ENCODE results near the gene LBH. TPM values are rescaled to one million over a fixed set of nuclear protein-coding genes. Genes with fewer than 3 reads are reported as not detected.
A peak's percentile ranks its signal among the peaks of the same experiment; 100 is the strongest.

The LBH gene
- total RNA-seq (100 to 1,000 TPM; 107 to 133 TPM), polyA plus RNA-seq (10 to 100 TPM; 22.9 to 55.2 TPM)
- long read RNA-seq, donor 1, transcript LBH-201 (3 exons, 3,095 nt) = major isoform, 80 of 99 reads
- long read RNA-seq, donor 1, partial matches to known transcripts = 15 of 99 reads
- long read RNA-seq, donor 1, other reads (novel, unspliced or antisense) = 0 of 99 reads
- long read RNA-seq, donor 2, transcript LBH-201 (3 exons, 3,095 nt) = major isoform, 27 of 35 reads
- long read RNA-seq, donor 2, partial matches to known transcripts = 7 of 35 reads
- long read RNA-seq, donor 2, other reads (novel, unspliced or antisense) = 0 of 35 reads
- long read RNA-seq, donor 3, transcript LBH-201 (3 exons, 3,095 nt) = major isoform, 32 of 89 reads
- long read RNA-seq, donor 3, partial matches to known transcripts = 54 of 89 reads
- long read RNA-seq, donor 3, other reads (novel, unspliced or antisense) = 0 of 89 reads
- long read RNA-seq, donor 4, transcript LBH-201 (3 exons, 3,095 nt) = major isoform, 32 of 139 reads
- long read RNA-seq, donor 4, partial matches to known transcripts = 103 of 139 reads
- long read RNA-seq, donor 4, other reads (novel, unspliced or antisense) = 0 of 139 reads
- long read RNA-seq, donor 5, transcript LBH-201 (3 exons, 3,095 nt) = major isoform, 88 of 104 reads
- long read RNA-seq, donor 5, partial matches to known transcripts = 8 of 104 reads
- long read RNA-seq, donor 5, other reads (novel, unspliced or antisense) = 0 of 104 reads

- no peaks in the 10 kb centered on the region for H3K27me3 ChIP-seq (ENCODE audit: control insufficient read depth in 3 of 3, insufficient read depth in 3 of 3, low read length in 2 of 3)
- WGBS, 2 donors = 0% methylated on average over 82 to 92 of the region's 92 CpGs
- H3K36me3 ChIP-seq (ENCODE audit: control insufficient read depth in 4 of 4, insufficient read depth in 4 of 4, low read length in 4 of 4) = peaks cover 0 to 24% (median 11%) of the 10 kb centered on the region in 4 donors
- peak within 1 kb of the TSS; percentile 88 to 100 for H3K27ac ChIP-seq (ENCODE audit: low read depth in 1 of 2, low read length in 1 of 2)
- no peak for TF ChIP-seq CTCF (IDR thresholded peaks at IDR 0.05; ENCODE audit: control extremely low read depth, extremely low read depth)
- H3K4me3 ChIP-seq = peak within 1 kb of the TSS; percentile 63
- DNase-seq = peak; percentile 97
- peak; percentile 79 for ATAC-seq (ENCODE audit: insufficient read depth, low FRiP score)
- peaks cover 2 to 30% (median 15%) of the 10 kb centered on the region in 5 donors for H3K4me1 ChIP-seq (ENCODE audit: control insufficient read depth in 5 of 5, insufficient read depth in 5 of 5, low read length in 5 of 5)
- no peaks in the 10 kb centered on the region for H3K9me3 ChIP-seq (ENCODE audit: control insufficient read depth in 4 of 4, insufficient read depth in 3 of 4, low read length in 3 of 4)
- peak within 1 kb of the TSS; percentile 47 to 80 for H3K9ac ChIP-seq (ENCODE audit: insufficient read depth in 1 of 2, low read length in 2 of 2)
Observed at GRCh38 chr2:30231212-30231995, at the start of gene LBH. Gene LBH, plus strand, starts transcription at chr2:30231534. Its CDS starts 205 bp downstream, at chr2:30231739.

GRCh38 chr2:30184035-30184434 is 47.3 kb upstream of the LBH start:
- no peak overlapping the region for H3K9ac ChIP-seq (ENCODE audit: insufficient read depth in 1 of 2, low read length in 2 of 2)
- H3K27me3 ChIP-seq (ENCODE audit: control insufficient read depth in 3 of 3, insufficient read depth in 3 of 3, low read length in 2 of 3) = peaks cover 0 to 3% (median 0%) of the 10 kb centered on the region in 3 donors
- no peak for TF ChIP-seq CTCF (IDR thresholded peaks at IDR 0.05; ENCODE audit: control extremely low read depth, extremely low read depth)
- ATAC-seq (ENCODE audit: insufficient read depth, low FRiP score) = no peak
- 96 to 97% methylated on average over 5 of the region's 5 CpGs for WGBS, 2 donors
- no peak overlapping the region for H3K4me3 ChIP-seq
- DNase-seq = no peak
- H3K9me3 ChIP-seq (ENCODE audit: control insufficient read depth in 4 of 4, insufficient read depth in 3 of 4, low read length in 3 of 4) = peaks cover 0 to 2% (median 0%) of the 10 kb centered on the region in 4 donors
- H3K27ac ChIP-seq (ENCODE audit: low read depth in 1 of 2, low read length in 1 of 2) = no peak overlapping the region
- H3K4me1 ChIP-seq (ENCODE audit: control insufficient read depth in 5 of 5, insufficient read depth in 5 of 5, low read length in 5 of 5) = peaks cover 0 to 9% (median 0%) of the 10 kb centered on the region in 5 donors
- H3K36me3 ChIP-seq (ENCODE audit: control insufficient read depth in 4 of 4, insufficient read depth in 4 of 4, low read length in 4 of 4) = no peaks in the 10 kb centered on the region

- DNase-seq = no peak
- ATAC-seq (ENCODE audit: insufficient read depth, low FRiP score) = no peak
- H3K36me3 ChIP-seq (ENCODE audit: control insufficient read depth in 4 of 4, insufficient read depth in 4 of 4, low read length in 4 of 4) = no peaks in the 10 kb centered on the region
- no peak for TF ChIP-seq CTCF (IDR thresholded peaks at IDR 0.05; ENCODE audit: control extremely low read depth, extremely low read depth)
- H3K4me1 ChIP-seq (ENCODE audit: control insufficient read depth in 5 of 5, insufficient read depth in 5 of 5, low read length in 5 of 5) = no peaks in the 10 kb centered on the region
- peaks cover 0 to 2% (median 0%) of the 10 kb centered on the region in 4 donors for H3K9me3 ChIP-seq (ENCODE audit: control insufficient read depth in 4 of 4, insufficient read depth in 3 of 4, low read length in 3 of 4)
- no peak overlapping the region for H3K27ac ChIP-seq (ENCODE audit: low read depth in 1 of 2, low read length in 1 of 2)
- no peak overlapping the region for H3K4me3 ChIP-seq
- H3K27me3 ChIP-seq (ENCODE audit: control insufficient read depth in 3 of 3, insufficient read depth in 3 of 3, low read length in 2 of 3) = peaks cover 0 to 3% (median 0%) of the 10 kb centered on the region in 3 donors
- WGBS, 2 donors = 28 to 57% methylated on average over 4 of the region's 4 CpGs
- H3K9ac ChIP-seq (ENCODE audit: insufficient read depth in 1 of 2, low read length in 2 of 2) = no peak overlapping the region
Observed at GRCh38 chr2:30185178-30185577, 46.2 kb upstream of the LBH start.
